22Rv1 (cell line): ENCODE results near the gene MAN2B2.

Source experiments
- H3K27ac ChIP-seq: fragments of 450-650 bp; 2 replicates; pipeline ENCODE4 v1.5.1; 2017
- ZFX ChIP-seq: fragments of 450-650 bp; IDR thresholded peaks from 2 replicates; pipeline ENCODE4 v1.6.1; 2017; ENCODE audit warnings: antibody characterized with exemption, borderline replicate concordance
- TF ChIP-seq, protein P1 (sequence below): fragments of 450-650 bp; IDR thresholded peaks from 2 replicates; pipeline ENCODE4 v1.5.1; 2017; ENCODE audit warnings: mild to moderate bottlenecking

The MAN2B2 gene

DNA sequence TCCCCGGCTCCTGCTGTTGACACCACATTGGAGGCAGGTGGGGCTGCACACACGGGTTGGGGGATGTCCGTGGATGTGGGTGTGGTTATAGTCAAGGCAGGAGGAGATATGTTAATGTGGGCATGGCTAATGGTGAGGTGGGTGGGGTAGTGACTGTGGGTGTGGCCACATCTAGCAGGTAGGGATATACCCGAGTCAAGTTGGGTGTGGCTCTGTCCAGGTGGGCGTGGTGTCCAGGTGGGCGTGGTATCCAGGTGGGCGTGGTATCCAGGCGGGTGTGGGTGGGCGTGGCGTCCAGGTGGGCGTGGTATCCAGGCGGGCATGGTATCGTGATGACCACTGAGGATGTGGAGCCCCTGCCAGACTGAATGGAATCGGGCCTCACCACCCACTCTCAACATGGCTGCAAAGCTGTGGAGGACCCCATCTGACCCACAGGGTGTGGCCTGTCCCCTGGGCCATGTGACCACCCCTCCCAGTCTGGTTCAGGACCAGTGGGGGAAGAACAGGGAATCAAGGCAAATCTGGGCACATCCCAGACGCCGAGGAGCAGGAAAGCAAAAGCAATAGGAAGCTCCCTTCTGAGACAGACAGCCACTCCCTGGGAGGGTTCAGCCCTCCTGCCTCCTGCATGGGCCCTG lies 21.0 kb downstream of the MAN2B2 start:
- TF ChIP-seq ZFX, result no peak
- TF ChIP-seq, protein P1, sequence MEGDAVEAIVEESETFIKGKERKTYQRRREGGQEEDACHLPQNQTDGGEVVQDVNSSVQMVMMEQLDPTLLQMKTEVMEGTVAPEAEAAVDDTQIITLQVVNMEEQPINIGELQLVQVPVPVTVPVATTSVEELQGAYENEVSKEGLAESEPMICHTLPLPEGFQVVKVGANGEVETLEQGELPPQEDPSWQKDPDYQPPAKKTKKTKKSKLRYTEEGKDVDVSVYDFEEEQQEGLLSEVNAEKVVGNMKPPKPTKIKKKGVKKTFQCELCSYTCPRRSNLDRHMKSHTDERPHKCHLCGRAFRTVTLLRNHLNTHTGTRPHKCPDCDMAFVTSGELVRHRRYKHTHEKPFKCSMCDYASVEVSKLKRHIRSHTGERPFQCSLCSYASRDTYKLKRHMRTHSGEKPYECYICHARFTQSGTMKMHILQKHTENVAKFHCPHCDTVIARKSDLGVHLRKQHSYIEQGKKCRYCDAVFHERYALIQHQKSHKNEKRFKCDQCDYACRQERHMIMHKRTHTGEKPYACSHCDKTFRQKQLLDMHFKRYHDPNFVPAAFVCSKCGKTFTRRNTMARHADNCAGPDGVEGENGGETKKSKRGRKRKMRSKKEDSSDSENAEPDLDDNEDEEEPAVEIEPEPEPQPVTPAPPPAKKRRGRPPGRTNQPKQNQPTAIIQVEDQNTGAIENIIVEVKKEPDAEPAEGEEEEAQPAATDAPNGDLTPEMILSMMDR, result no peak
- H3K27ac ChIP-seq, result no peak overlapping the region

DNA sequence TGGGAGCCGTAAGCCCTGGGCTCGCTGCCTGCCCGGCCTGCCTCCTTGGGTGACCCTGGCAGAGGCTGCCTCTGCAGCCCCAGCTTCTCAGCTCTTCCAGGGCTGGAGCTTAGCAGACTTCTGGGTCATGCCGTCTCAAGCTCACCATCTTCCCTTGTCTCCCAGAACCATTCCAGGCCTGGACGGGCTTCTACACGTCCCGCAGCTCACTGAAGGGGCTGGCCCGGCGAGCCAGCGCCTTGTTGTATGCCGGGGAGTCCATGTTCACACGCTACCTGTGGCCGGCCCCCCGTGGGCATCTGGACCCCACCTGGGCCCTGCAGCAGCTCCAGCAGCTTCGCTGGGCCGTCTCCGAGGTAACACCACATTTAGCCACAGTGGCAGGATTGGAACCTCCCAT lies 22.0 kb downstream of the MAN2B2 start:
- H3K27ac ChIP-seq, result no peak overlapping the region
- TF ChIP-seq, protein P1, result no peak
- TF ChIP-seq ZFX, result no peak

DNA sequence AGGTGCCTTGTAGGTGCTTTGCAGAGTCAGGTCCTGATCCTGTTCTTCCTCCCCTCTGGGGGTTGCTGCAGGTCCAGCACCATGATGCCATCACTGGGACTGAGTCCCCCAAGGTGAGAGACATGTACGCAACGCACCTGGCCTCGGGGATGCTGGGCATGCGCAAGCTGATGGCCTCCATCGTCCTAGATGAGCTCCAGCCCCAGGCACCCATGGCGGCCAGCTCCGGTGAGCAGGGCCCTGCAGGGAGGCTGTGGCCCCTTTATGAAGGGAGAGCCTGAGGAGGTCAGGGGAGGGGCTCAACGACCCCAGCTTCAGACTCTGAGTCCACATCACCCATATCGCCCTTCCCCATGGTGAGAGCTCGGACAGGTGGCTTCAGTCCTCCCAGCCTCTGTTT lies 23.1 kb downstream of the MAN2B2 start:
- TF ChIP-seq, protein P1, result no peak
- TF ChIP-seq ZFX, result no peak
- H3K27ac ChIP-seq, result no peak overlapping the region

DNA sequence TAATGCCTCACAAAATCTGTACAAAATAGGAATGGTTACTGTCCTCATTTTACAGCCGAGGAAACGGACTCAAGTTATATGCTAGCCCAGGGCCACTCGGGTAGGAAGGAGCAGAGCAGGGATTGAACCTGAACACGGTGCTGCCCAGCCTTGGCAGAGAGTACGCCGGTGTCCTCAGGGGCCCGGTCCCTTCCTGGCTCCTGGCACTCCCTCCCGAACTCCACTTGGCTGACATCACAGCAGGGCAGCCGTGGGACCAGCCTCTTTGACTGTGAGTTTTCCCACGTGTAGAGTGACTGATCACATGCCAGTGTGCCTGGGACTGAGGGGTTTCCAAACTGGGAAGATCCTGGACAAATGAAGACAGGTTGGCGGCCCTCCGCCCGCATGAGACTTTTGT lies 23.7 kb downstream of the MAN2B2 start:
- H3K27ac ChIP-seq, result no peak overlapping the region
- TF ChIP-seq, protein P1, result no peak
- no peak for TF ChIP-seq ZFX

DNA sequence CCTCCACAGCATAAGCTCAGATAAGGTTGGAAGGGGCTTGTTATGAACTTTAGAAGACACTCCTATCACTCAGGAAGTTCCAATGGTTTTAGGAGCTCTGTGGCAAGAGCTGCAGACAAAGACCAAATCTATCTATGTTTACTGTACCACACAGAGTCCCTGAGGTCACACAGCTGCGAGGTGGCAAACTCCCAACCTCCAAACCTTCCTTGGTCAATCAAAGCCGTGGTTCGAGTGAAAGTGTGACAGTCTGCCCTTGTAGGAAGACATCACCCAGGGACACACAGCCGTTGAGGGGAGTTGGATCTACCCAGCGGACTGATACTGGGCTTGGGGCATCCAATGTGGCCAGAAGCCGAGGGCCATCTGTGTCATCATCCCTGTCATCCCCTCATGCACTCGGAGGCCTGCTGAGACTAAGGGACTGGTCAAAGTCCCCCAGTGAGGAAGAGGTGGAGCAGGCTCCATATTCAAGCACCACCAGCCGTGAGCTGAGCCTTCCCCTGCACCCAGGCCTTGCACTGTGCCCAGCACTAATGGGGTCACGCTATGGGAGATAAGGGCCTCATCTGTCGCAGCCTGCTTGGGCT lies 26.8 kb downstream of the MAN2B2 start:
- TF ChIP-seq, protein P1, result no peak
- TF ChIP-seq ZFX, result no peak
- no peak overlapping the region for H3K27ac ChIP-seq

DNA sequence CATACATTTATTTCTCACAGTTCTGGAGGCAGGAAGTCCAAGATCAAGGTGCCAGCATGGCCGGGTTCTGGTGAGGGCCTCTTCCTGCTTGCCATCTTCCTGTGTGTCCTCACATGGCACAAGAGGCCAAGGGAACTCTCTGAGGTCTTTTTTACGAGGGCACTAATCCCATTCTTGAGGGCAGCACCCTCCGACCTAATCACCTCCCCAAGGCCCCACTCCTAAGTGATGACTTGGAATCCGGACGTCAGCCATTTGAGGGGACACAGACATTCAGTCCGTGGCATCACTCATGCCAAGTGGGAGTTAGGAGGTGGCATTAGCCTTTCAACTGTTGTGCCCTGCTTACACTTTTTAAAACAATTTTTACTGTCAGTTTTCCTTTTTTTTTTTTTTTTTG lies 27.3 kb downstream of the MAN2B2 start:
- no peak overlapping the region for H3K27ac ChIP-seq
- TF ChIP-seq, protein P1, result no peak
- TF ChIP-seq ZFX, result no peak

DNA sequence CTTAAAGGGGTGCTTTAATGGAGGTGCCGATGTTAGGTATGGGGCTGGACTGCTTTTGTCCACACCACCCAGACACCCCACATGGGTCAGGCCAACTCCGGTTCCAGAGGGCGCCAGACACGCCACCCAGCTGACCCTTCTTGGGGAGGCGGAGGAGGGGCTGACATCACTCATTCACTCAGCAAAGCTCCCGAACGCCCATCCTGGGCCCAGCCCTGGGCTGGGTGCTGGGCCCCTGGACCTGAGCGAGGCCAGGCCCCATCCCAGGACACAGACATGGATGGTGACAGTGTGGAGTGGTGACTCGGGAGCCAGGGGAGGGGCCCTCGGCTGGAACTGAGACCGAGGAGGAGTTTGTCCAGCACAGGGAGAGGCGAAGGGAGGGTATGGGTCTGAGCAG lies 28.1 kb downstream of the MAN2B2 start:
- TF ChIP-seq, protein P1, result no peak
- no peak for TF ChIP-seq ZFX
- no peak overlapping the region for H3K27ac ChIP-seq
